NOMO-1 (cell line): ENCODE results near the gene PAK4.

Source experiments
- DNase-seq, 2 experiments: peaks; one replicate each; lab custom pipeline; 2025; ENCODE audit not compliant: unreplicated experiment in 2 of 2; lab: John Stamatoyannopoulos, UW

Gene PAK4

DNA sequence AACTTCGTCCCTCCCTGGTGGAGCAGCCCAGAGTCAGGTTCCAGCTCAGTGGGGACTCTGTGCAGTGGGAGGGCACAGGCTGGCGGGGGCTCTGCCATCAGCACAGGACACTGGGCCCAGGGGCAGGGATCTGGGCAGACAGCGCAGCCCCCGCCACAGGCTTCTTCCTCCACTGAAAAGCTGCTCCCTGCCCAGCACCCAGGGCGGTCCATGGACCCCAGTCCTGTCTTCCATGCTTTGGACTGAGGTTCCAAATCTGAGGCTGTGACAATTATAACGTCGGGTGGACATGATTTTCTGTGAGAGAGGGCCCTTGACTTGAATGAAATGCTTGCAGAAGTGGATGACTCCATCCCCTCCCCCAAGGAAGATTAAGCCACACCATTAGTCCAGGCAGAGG is 50.0 kb downstream of the PAK4 start:
- no peak for DNase-seq

DNA sequence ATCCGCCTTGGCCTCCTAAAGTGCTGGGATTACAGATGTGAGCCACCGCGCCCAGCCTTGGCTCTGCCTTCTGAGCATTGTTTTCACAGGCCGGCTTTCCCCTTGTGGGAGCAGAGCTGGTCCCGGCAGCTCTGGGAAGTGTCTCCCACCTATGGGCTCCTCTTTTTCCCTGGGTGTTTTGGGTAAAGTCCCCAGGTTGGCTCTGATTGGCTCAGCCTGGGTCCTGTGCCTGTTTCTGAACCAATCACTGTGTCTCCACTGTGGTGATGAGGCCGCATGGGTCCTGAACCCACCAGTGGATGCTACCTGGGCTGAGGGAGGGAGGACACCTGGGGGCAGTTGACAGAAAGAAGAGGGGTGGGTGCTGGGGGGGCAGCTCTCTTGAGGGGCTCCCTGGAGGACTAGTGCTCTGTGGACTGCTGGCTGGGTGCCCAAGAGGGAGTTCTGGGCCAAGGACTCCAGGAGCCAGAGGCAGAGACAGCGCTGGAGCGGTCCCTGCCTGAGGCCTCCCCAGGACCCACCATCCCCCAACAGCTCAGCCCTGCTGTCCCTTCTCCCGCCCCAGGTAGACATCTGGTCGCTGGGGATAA is 51.6 kb downstream of the PAK4 start:
- no peak for DNase-seq

DNA sequence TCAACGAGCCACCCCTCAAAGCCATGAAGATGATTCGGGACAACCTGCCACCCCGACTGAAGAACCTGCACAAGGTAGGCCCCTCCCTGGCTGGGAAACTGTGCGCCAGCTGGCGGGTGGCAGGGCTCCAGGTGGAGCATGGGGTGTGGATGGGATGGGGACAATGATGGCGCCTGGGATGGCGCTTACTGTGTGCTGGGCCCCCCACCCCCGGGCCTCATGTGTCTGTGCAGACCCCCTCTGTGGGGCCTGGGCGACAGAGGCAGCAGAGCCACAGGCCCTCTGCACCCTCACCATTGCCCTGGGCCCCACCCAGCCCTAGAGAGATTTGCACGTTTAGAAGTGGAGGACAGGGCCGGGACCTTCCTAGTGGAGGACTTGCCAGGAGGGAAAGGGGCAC is 52.1 kb downstream of the PAK4 start:
- DNase-seq, result no peak

DNA sequence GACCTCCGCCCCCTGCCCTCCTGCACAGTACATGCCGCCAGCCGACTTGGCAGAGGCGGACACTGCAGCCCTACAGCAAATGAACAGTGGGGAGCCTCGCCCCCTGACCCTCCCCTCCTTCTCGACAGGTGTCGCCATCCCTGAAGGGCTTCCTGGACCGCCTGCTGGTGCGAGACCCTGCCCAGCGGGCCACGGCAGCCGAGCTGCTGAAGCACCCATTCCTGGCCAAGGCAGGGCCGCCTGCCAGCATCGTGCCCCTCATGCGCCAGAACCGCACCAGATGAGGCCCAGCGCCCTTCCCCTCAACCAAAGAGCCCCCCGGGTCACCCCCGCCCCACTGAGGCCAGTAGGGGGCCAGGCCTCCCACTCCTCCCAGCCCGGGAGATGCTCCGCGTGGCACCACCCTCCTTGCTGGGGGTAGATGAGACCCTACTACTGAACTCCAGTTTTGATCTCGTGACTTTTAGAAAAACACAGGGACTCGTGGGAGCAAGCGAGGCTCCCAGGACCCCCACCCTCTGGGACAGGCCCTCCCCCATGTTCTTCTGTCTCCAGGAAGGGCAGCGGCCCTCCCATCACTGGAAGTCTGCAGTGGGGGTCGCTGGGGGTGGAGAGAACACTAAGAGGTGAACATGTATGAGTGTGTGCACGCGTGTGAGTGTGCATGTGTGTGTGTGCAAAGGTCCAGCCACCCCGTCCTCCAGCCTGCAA is 52.9 kb downstream of the PAK4 start:
- no peak for DNase-seq

DNA sequence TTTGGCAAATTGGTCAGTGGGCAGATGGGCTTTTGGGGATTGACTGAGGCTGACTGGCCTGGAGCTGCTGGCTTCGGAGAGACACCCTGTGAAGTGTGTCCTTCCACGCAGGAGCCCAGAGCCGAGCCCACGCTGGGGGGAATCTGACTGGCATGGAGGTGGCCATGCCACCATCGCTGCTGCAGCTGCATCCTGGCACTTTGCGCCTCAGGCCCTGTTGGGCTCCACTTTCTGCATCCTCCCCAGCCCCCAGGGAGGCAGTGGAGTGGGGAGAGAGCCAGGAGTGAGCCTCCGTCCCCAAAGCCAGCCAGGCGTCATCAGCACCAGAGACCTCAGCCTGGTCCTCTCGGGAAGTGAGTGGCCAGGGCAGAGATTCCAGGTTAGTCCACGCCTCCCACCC is 54.2 kb downstream of the PAK4 start:
- no peak for DNase-seq

DNA sequence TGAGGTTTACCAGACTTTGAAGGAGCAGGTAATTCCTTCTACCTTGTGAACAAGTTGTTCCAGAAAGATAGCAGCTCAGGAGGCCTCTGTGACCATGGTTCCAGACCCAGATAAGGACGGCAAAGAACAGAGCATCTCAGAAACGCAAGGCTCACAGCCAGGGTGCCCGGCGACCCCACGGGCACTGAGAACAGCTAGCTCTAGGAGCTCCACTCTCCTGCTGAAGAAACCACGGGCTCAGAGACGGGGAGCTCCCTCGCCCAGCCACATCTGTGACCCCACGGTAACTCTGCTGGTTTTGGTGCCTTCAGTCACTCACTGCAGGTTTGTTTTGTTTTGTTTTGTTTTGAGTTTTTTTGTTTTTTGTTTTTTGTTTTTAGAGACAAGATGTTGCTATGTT is 55.2 kb downstream of the PAK4 start:
- DNase-seq, result no peak

DNA sequence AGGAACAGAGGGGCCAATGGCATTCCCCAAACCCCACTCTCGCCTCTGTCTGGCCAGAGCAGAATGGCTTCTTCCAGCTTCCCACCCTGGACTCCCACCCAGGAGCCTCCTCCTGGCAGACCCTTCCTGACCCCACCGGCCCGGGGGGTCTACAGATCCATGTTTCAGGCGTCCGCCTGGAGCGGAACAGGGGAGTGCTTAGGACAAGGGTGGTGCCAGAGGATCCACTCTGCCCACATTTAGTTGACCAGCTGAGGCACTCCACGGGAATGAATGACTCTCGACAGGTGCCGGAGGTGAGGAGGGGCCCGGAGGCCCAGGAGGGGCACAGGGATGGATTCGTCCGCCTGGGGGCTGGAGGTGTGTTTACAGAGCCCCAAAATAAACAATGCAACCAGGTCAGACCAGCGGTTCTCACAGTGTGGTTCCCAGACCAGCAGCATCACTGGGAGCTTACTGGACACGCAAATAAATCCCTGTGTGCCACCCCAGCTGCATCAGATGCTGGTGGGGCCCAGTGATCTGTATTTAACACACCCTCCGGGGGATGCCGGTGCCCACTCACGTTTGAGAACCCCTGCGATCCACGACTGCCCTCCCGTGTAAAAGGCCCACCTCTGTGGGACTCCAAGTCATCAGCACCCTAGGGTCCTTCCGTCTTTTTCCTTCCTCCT is 56.1 kb downstream of the PAK4 start:
- no peak for DNase-seq

DNA sequence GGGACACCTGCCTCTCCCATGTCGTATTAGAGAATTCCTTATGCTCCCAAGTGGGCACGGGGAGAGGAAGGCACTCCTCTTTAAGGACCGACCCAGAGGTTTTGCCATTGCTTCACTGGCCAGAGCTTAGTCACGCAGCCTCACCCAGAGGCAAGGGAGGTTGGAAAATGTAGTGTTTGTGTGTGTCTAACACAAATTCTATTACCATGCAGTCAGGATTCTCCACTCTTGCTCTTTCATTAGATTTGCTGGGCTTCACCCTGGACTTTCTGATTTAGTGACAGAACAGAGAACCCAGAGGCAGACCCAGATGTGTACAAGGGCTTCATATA is 56.6 kb downstream of the PAK4 start:
- no peak for DNase-seq

DNA sequence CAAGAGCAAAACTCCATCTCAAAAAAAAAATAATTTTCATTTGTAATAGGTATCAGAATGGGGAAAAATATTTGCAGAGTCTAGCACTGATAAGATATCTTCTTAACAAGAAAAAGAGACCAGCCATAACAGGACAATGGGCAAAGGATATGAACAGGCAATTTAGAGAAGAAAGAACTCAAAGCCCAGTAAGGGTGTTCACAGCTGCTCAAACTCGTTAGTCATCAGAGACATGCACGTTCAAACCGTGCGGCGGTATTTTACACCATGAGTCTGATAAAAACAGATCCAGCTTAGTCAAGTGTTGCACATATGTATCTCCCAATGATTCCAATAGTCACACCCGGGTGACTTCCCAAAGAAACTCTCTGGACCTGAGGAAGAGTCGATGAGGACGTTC is 57.5 kb downstream of the PAK4 start:
- no peak for DNase-seq

DNA sequence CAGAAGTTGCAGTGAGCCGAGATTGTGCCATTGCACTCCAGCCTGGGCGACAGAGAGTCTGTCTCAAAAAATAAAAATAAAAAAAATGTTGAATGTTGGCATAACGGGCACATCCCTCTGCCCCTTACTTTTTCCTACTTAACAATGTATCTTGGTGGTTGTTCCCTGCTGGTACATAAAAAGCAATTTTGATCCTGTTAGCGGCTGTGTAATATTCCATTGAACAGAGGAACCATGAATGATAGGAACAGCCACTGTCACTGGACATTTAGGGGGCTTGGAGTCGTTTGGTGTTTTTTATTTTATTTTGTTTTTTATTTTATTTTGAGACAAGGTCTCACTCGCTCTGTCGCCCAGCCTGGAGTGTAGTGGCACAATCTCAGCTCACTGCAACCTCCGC is 60.8 kb downstream of the PAK4 start:
- no peak for DNase-seq

DNA sequence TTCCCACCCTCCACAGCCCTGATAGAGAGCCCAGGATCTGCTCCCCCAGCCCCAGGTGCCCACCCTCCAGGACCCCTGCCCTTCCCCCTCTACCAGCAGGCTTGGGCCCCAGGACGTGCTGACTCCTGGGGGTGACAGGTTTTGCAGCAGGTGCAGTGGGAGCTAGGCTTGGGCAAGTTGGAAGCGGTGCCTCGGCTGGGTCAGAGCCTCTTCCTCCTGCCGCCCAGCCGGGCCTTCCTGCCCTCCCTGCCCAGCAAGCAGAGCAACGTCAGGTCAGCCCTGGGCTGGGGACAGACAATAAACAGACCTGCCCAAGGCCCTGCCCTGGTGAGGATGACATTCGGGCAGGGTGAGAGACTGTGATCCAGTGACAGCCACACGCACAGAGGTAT is 62.0 kb downstream of the PAK4 start:
- DNase-seq, result no peak

DNA sequence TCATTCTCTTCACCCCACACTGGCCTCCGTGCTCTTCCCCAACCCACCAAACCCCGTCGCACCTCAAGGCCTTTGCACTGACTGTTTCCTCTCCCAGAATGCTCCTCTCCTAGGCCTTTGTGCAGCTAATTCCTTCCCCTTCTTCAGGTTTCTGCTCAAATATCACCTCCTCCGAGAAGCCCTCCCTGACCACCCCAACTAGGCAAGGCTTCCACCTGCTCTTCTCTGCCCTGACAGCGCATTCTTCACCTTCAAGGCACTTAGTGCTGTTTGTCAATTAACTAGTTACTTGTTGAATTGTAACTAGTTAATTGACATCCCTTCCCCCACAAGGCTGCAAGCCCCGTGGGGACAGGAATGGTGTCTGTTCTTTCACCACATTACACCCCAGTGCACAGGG is 63.4 kb downstream of the PAK4 start:
- DNase-seq, result no peak

DNA sequence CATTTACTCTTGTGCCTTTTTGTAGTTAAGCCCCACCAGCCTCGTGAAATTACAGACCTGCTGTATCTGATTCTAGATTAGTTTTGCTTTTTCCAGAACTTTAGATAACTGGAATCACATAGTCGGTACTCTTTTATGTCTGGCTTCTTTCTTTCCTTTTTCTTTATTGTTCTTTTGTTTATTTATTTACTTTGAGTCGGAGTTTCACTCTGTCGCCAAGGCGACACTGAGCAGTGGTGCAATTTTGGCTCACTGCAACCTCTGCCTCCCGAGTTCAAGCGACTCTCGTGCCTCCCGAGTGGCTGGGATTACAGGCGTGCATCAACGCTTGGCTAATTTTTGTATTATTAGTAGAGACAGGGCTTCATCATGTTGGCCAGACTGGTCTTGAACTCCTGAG is 65.2 kb downstream of the PAK4 start:
- no peak for DNase-seq

DNA sequence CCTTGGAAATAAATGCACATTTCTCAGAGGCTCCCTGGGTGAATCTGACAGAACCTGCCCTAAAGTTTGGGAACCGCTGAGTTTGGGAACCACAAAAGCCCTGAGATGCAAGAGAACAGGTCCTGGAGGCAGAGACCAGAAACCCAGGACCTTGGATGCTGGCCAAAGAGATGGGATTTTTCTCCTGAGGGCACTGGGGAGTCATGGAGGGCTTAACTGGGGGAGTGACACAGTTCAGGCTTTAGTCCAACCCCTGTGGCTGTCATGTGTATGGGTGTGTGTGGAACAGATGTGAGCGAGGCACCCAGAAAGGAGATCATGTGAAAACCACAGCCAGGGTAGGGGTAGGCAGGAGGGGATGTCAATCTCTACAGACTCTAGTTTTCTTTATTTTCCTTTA is 67.3 kb downstream of the PAK4 start:
- DNase-seq, result no peak

DNA sequence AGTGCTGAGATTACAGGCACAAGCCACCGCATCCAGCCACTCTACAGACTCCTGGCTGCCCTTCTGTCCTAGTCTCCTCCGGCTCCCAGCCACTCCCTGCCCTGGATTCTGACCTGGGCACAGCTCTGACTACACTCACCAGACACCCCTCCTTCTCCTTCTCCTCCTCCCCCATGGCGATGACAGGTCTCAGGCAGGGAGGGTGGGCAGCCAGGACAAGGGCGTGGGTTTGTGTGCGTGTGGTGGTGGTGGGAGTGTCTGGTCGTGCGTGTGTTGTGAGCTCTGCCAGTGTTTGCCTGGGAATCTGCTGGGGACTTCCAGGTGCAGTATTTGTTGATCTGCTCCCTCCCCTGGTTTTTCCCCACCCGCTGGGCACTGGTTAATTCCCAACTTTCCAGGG is 68.2 kb downstream of the PAK4 start:
- DNase-seq, result no peak

DNA sequence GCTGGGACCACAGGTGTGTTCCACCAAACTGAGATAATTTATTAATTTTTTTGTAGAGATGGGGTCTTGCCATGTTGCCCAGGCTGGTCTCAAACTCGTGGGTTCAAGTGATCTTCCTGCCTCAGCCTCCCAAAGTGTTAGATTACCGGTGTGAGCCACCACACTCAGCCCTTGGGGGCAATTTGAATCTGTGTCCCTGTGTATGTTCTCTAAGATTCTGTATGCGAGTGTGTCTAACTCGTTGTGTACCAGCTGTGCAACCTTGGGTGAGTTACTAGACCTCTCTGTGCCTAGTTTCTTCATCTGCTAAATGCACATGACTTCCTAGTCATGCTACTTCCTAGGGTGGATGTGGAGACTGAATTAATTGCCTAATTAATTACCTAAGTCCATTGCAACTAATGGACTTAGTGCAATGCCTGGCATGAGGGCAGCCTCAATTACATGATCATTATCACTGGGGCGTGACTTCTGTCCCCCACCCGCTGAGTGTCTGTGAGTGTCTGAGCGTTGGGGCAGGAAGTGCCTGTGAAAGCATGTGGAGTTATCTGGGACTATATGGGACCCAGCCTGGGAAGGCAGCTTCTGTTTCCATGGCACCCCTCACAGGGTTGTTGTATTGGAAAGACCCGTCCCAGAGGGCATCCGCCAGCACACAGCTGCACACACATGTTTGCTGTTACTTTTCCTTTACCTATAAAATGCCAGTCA is 69.4 kb downstream of the PAK4 start:
- no peak for DNase-seq

DNA sequence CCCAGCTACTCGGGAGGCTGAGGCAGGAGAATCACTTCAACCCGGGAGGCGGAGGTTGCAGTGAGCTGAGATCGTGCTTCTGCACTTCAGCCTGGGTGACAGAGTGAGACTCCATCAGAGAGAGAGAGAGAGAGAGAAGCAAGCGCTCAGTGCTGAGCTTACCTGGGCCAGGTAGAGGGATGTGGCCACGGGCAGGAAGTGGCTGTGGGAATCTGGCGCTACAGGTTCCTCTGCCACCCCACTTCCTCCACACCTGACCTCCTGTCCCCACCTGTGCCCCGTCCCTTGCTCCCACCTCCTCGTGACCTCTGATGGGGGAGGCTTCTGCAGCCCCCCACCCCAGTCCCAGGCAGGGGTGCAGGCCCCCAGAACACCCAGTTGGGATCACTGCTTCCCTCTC is 70.2 kb downstream of the PAK4 start:
- DNase-seq, result no peak

DNA sequence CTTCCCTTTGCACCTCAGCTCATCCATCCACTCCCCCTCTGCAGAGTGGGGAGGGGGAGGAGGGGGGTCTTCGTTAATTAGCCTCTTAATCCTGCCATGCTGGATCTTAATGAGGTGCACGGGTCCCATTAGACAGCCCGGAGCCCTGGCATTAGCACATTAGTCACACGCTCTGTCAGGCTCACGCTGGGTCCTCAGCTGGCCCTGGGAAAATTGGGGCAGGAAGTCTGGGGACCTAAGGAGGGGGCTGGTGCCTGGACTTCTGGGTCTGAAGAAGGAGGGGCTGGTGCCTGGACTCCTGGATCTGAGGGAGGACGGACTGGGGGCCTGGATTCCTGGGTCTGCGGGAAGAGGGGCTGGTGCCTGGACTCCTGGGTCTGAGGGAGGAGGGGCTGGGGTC is 70.7 kb downstream of the PAK4 start:
- DNase-seq, result no peak

DNA sequence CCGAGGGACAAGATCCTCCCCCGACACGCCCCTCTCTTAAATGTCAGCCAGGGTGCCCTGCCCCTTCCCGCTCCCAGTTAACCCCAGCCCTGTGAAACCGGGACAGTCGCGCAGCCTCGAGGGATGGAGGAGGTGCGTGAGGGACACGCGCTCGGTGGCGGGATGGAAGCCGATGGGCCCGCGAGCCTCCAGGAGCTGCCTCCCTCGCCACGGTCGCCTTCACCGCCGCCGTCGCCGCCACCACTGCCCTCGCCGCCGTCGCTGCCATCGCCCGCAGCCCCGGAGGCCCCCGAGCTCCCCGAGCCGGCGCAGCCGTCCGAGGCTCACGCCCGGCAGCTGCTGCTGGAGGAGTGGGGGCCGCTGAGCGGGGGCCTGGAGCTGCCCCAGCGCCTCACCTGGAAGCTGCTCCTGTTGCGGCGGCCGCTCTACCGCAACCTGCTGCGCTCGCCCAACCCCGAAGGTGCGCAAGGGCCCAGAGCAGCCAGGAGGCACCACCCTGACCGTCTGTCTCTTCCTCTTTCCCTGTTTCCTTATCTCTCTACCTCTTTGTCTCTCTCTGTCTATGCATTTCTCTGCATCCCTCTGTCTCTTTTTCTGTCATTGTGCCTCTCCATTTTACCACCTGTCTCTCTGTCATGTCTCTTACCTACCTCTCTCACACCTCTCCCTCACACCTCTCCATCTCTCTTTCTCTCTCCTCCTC is 71.4 kb downstream of the PAK4 start, which contains the start of gene NCCRP1:
NCCRP1 (plus strand) TSS at position 105 of the 703 bp plus-strand sequence; CDS start at position 124, 19 bp downstream.
- no peak for DNase-seq

DNA sequence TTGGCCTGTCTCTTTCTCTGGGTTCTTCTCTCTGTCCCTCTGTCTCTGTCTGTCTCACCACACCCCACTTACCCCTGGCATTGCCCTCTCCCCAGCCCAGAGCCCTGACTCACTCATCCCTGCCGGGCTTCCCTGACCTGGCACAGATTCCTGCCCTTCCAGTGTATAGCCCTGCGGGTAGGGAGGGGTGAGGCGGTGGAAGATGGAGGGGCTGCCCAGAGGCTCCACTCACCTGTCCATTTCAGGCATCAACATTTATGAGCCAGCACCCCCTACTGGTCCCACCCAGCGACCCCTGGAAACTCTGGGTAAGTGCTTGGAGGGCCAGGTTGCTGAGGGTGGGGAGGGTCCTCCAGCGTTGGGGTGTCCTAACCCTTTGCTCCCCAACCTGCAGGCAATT is 72.2 kb downstream of the PAK4 start:
- no peak for DNase-seq

DNA sequence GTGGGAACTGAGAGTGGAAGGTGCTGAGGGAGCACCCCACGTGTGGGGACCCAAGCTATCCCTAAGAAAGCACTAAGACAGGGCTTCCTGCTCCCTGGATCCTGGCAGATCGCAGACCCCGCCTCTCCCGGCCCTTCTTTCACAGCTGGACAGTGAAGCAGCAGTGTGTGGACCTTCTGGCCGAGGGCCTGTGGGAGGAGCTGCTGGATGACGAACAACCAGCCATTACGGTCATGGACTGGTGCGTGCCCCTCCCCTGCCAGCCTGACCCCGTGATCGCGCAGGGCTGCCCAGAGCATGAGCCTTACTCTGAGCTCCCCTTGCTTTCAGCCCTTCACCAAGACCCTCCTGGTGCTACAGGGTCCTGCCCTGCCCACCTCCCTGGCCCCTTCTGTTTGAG is 73.4 kb downstream of the PAK4 start:
- DNase-seq, result no peak
